CD4-positive, alpha-beta T cell treated with Interferon gamma for 1 hour (primary cell): ENCODE results near the gene CACNG4.

Experiments
- DNase-seq: peaks from one replicate; pipeline ENCODE4 v3.0.0-alpha.2; 2020

CACNG4 gene

GRCh38 chr17:67067571-67068482 lies 103.3 kb downstream of the CACNG4 start:
- DNase-seq = no peak

- no peak for DNase-seq
Measured at GRCh38 chr17:67068999-67069398, 104.5 kb downstream of the CACNG4 start.

DNA sequence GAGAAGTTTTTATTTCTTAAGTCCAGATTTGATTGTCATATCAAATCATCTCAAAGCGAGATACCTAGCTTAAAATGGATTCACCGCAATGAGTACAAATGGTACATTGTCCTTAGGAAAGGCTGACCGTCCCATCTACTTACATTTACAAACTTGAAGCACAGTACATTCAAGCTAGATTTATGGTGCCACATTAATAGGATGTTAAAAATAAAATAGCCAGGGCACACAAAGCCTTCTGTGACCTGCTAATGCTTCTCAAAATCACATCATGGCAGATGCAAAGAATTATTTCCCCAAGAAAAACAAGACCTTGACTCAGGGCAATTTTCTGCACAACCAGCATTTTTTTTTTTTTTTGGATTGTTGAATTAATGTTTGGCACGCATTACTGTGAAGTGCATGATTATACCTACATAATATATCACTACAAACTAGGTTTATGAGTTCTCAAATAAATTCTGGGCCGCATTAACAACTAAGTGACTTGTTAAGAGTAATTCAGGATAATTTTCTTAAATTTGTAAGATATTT lies 105.2 kb downstream of the CACNG4 start:
- DNase-seq = no peak

DNA sequence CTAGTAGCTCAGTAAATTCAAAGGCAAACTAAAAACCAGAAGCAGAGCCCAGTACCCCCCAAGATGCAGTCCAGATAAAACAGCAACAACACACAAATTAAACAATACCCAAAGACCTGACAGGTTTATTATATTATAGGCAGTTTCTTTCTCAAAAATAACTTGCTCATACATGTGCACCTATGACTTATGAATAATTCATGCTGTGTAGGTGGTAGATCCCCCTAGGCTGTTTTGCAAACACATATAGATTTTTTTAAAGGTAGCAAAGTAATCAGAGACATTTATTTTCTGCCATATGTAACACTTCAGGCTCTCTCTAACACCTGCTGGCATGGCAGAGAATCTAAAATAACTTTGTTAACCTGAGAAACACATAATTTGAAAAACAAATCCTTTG lies 107.1 kb downstream of the CACNG4 start:
- DNase-seq = no peak

DNA sequence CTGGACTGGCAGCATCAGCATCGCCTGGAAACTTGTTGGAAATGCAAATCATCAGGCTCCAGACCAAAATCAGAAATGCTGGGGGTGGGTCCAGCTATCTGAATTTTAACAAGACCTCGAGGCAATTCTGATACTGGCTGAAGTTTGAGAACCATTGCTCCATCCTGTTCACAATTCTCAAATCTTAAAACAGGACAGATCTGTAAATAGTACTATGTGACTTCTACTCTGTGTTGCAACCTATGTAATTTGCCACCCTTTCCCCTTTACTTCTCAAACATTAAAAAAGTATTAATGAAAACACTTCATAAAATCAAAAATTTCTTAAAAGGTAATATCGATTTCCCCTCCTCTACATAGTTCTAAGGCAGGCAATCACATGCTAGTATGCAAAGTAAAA lies 108.4 kb downstream of the CACNG4 start:
- DNase-seq = no peak

- no peak for DNase-seq
Measured at GRCh38 chr17:67074781-67075180, 110.3 kb downstream of the CACNG4 start.

- no peak for DNase-seq
Measured at GRCh38 chr17:67076290-67076689, 111.8 kb downstream of the CACNG4 start.

DNA sequence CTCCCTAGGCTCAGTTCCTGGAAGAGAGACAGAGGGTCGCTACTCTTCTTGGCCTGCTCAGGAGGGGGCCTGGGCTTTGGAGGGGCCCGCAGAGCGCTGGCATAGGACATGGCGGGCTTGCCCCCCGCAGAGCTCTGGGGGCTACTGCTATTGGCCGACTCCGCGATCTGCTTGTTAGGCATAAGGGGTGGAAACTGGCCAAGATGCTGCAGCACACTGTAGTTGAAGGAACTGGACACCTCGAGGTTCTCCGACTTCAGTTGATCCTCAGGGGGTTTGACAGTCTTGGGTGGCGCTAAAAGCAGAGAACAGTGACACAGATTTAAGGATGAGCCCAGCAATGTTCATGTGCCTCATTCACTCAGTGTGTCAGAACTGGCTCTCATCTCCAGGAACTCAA lies 113.8 kb downstream of the CACNG4 start:
- DNase-seq = no peak

DNA sequence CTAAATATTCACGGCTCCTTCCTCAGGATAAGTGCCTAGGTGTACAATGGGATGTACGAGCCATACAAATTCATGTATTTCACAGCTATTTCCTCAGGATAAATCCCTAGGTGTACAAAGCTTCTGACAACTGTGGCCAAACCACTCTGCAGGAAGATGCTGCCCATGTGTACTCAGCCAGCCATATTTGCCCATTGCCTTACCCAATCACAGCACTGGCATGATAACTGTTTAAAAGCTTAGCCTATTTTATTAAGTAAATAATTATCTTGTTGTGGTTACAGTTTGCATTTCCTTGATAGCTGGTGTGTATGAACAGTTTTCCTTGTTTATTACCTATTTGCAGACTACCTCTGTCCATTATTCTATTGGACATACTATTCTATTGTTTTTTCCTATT lies 115.0 kb downstream of the CACNG4 start:
- DNase-seq = no peak

- no peak for DNase-seq
Measured at GRCh38 chr17:67080804-67081203, 116.3 kb downstream of the CACNG4 start.

GRCh38 chr17:67082107-67082506 lies 117.6 kb downstream of the CACNG4 start:
- DNase-seq = no peak
